HEK293 (cell line): ENCODE results near the gene KDELR1.

Experiments
- CTCF ChIA-PET: fragments of 350-600 bp; formaldehyde crosslinking; extraction: SDS; loops from one replicate; lab custom pipeline; 2021; ENCODE audit warnings: antibody characterized with exemption; lab: Yijun Ruan, JAX
- POLR2A ChIA-PET: fragments of 300-600 bp; formaldehyde crosslinking; extraction: SDS; loops from one replicate; lab custom pipeline; 2020; ENCODE audit warnings: antibody characterized with exemption, inconsistent platforms; lab: Yijun Ruan, JAX
- H3K27ac ChIP-seq: fragments of 200-500 bp; sonication (Bioruptor generic); 2 replicates; pipeline ENCODE4 v1.5.1; 2014; ENCODE audit warnings: low read depth, low read length, control low read depth, inconsistent platforms; ENCODE audit errors: extremely low read depth
- H3K36me3 ChIP-seq, 2 experiments: fragments of 200-500 bp in 1 of 2; sonication (Bioruptor generic) in 1 of 2; 1 replicate in 1 of 2; 2 replicates in 1 of 2; pipeline ENCODE4 v1.5.1; 2014 to 2017; ENCODE audit warnings: inconsistent platforms in 2 of 2, low read length in 2 of 2; ENCODE audit not compliant: control insufficient read depth in 2 of 2, insufficient read depth in 1 of 2
- H3K4me1 ChIP-seq: fragments of 200-500 bp; sonication (Bioruptor generic); 2 replicates; pipeline ENCODE4 v1.5.1; 2014; ENCODE audit warnings: mild to moderate bottlenecking, low read length, inconsistent platforms; ENCODE audit not compliant: control insufficient read depth, insufficient read depth
- H3K4me3 ChIP-seq: 2 replicates; pipeline ENCODE4 v1.5.1; 2011; ENCODE audit warnings: low read depth, mild to moderate bottlenecking, control low read depth, low read length, moderate library complexity
- H3K9me3 ChIP-seq: fragments of 200-500 bp; sonication (Bioruptor generic); 2 replicates; pipeline ENCODE4 v1.5.1; 2014; ENCODE audit warnings: low read depth, low read length, inconsistent platforms; ENCODE audit not compliant: control insufficient read depth, insufficient read depth
- GLI4 ChIP-seq: fragments of 450-650 bp; formaldehyde crosslinking; IDR thresholded peaks from 2 replicates; pipeline ENCODE4 v1.5.1; 2016; ENCODE audit warnings: missing biosample characterization, missing genetic modification characterization
- HOXC10 ChIP-seq: sonication (generic); formaldehyde crosslinking; IDR thresholded peaks from 2 replicates; pipeline ENCODE4 v1.8.1; 2023; ENCODE audit warnings: mild to moderate bottlenecking, missing genetic modification reagents
- HOXD13 ChIP-seq: sonication (generic); formaldehyde crosslinking; IDR thresholded peaks from 2 replicates; pipeline ENCODE4 v1.8.0; 2022; ENCODE audit warnings: missing genetic modification reagents, borderline replicate concordance
- KLF1 ChIP-seq: fragments of 450-650 bp; formaldehyde crosslinking; IDR thresholded peaks from 2 replicates; pipeline ENCODE4 v1.5.1; 2016; ENCODE audit warnings: missing biosample characterization, missing genetic modification characterization
- SETDB1 ChIP-seq: IDR thresholded peaks from one replicate; pipeline ENCODE4 v1.6.1; 2017; ENCODE audit warnings: mild to moderate bottlenecking, low read length, moderate library complexity, mixed read lengths; ENCODE audit not compliant: insufficient read length
- TRIM28 ChIP-seq: IDR thresholded peaks from 2 replicates; pipeline ENCODE4 v1.6.1; 2011; ENCODE audit warnings: low read length, control low read depth, borderline replicate concordance
- ZBTB17 ChIP-seq: fragments of 450-650 bp; formaldehyde crosslinking; IDR thresholded peaks from 2 replicates; pipeline ENCODE4 v1.5.1; 2016; ENCODE audit warnings: missing biosample characterization, missing genetic modification characterization
- ZBTB8A ChIP-seq: fragments of 450-650 bp; formaldehyde crosslinking; IDR thresholded peaks from 2 replicates; pipeline ENCODE4 v1.5.1; 2016; ENCODE audit warnings: missing biosample characterization, missing genetic modification characterization
- ZEB2 ChIP-seq: fragments of 450-650 bp; formaldehyde crosslinking; IDR thresholded peaks from 2 replicates; pipeline ENCODE4 v1.5.1; 2016; ENCODE audit warnings: missing biosample characterization, missing genetic modification characterization
- ZFP69B ChIP-seq: fragments of 450-650 bp; formaldehyde crosslinking; IDR thresholded peaks from 2 replicates; pipeline ENCODE4 v1.5.1; 2016; ENCODE audit warnings: missing biosample characterization, missing genetic modification characterization
- ZNF16 ChIP-seq: fragments of 450-650 bp; formaldehyde crosslinking; IDR thresholded peaks from 2 replicates; pipeline ENCODE4 v1.5.1; 2016; ENCODE audit warnings: low read depth, missing biosample characterization, missing genetic modification characterization
- ZNF184 ChIP-seq: fragments of 450-650 bp; IDR thresholded peaks from 2 replicates; pipeline ENCODE4 v1.5.1; 2018; ENCODE audit warnings: missing biosample characterization, mild to moderate bottlenecking, missing genetic modification characterization
- ZNF202 ChIP-seq: fragments of 450-650 bp; formaldehyde crosslinking; IDR thresholded peaks from 2 replicates; pipeline ENCODE4 v1.5.1; 2016; ENCODE audit warnings: missing biosample characterization, missing genetic modification characterization, borderline replicate concordance
- ZNF350 ChIP-seq: fragments of 450-650 bp; formaldehyde crosslinking; IDR thresholded peaks from 2 replicates; pipeline ENCODE4 v1.5.0; 2017; ENCODE audit warnings: missing biosample characterization, mild to moderate bottlenecking, missing genetic modification characterization
- ZNF426 ChIP-seq: fragments of 450-650 bp; formaldehyde crosslinking; IDR thresholded peaks from 2 replicates; pipeline ENCODE4 v1.5.1; 2017; ENCODE audit warnings: missing biosample characterization, missing genetic modification characterization, mild to moderate bottlenecking, inconsistent platforms, moderate library complexity
- ZNF510 ChIP-seq: fragments of 450-650 bp; formaldehyde crosslinking; IDR thresholded peaks from 2 replicates; pipeline ENCODE4 v1.5.1; 2018; ENCODE audit warnings: mild to moderate bottlenecking, missing genetic modification characterization, missing biosample characterization; ENCODE audit not compliant: insufficient replicate concordance
- ZNF548 ChIP-seq: fragments of 450-650 bp; formaldehyde crosslinking; IDR thresholded peaks from 2 replicates; pipeline ENCODE4 v1.5.1; 2016; ENCODE audit warnings: missing biosample characterization, missing genetic modification characterization
- ZNF558 ChIP-seq: fragments of 450-650 bp; formaldehyde crosslinking; IDR thresholded peaks from 2 replicates; pipeline ENCODE4 v1.5.1; 2016; ENCODE audit warnings: missing biosample characterization, missing genetic modification characterization
- ZNF560 ChIP-seq: fragments of 450-650 bp; formaldehyde crosslinking; IDR thresholded peaks from 2 replicates; pipeline ENCODE4 v1.5.1; 2017; ENCODE audit warnings: missing biosample characterization, missing genetic modification characterization, borderline replicate concordance
- ZNF596 ChIP-seq: fragments of 450-650 bp; IDR thresholded peaks from 2 replicates; pipeline ENCODE4 v1.5.0; 2018; ENCODE audit warnings: missing biosample characterization, mild to moderate bottlenecking, missing genetic modification characterization, moderate library complexity
- ZNF600 ChIP-seq: fragments of 450-650 bp; formaldehyde crosslinking; IDR thresholded peaks from 2 replicates; pipeline ENCODE4 v1.5.1; 2016; ENCODE audit warnings: missing biosample characterization, missing genetic modification characterization
- ZNF843 ChIP-seq: fragments of 450-650 bp; formaldehyde crosslinking; IDR thresholded peaks from 2 replicates; pipeline ENCODE4 v1.5.1; 2016; ENCODE audit warnings: missing biosample characterization, missing genetic modification characterization
- ZXDB ChIP-seq: fragments of 450-650 bp; formaldehyde crosslinking; IDR thresholded peaks from 2 replicates; pipeline ENCODE4 v1.5.1; 2016; ENCODE audit warnings: missing biosample characterization, missing genetic modification characterization
- TF ChIP-seq, protein P1 (sequence below): fragments of 450-650 bp; formaldehyde crosslinking; IDR thresholded peaks from 2 replicates; pipeline ENCODE4 v1.5.1; 2016; ENCODE audit warnings: missing biosample characterization, missing genetic modification characterization
- TF ChIP-seq, protein P2 (sequence below): fragments of 450-650 bp; formaldehyde crosslinking; IDR thresholded peaks from 2 replicates; pipeline ENCODE4 v1.5.1; 2016; ENCODE audit warnings: missing biosample characterization, missing genetic modification characterization
- TF ChIP-seq, protein P3 (sequence below): fragments of 450-650 bp; formaldehyde crosslinking; conservative IDR thresholded peaks from 2 replicates; pipeline ENCODE4 v1.5.1; 2016; ENCODE audit warnings: low read depth, missing biosample characterization, missing genetic modification characterization

KDELR1 gene

GRCh38 chr19:48421548-48421947 is 30.2 kb upstream of the KDELR1 start:
- Histone ChIP-seq H3K9me3 (no peaks in the 10 kb centered on the region), H3K4me1 (peaks cover 4% of the 10 kb centered on the region; the same call in 1 of the 2 replicates), H3K27ac (no peak overlapping the region), H3K36me3 (no peaks in the 10 kb centered on the region), H3K4me3 (no peak overlapping the region)
- POLR2A ChIA-PET = no interaction called here
- CTCF ChIA-PET = no interaction called here
- no peak for TF ChIP-seq TRIM28
- TF ChIP-seq KLF1 = peak; percentile 44; the same call in 1 of the 2 replicates
- TF ChIP-seq, all 188 proteins: peak for 1

GRCh38 chr19:48419158-48419920 is 28.0 kb upstream of the KDELR1 start:
- H3K9me3 ChIP-seq = no peaks in the 10 kb centered on the region
- peaks cover 2% of the 10 kb centered on the region; the same call in 1 of the 2 replicates for H3K4me1 ChIP-seq
- ChIA-PET POLR2A (interaction anchor here (1.1 to 1.4 kb wide), 2 partner anchors 29 to 55 kb away, joined by 3 read pairs; partner anchors contain the start of genes KDELR1, SYNGR4 and TMEM143), CTCF (interaction anchor here (0.6 kb wide), 2 partner anchors 62 to 182 kb away, joined by 3 read pairs; no protein-coding TSS in a partner anchor)
- H3K27ac ChIP-seq = no peak overlapping the region
- no peak overlapping the region for H3K4me3 ChIP-seq
- no peaks in the 10 kb centered on the region for H3K36me3 ChIP-seq
- TF ChIP-seq, protein P1, sequence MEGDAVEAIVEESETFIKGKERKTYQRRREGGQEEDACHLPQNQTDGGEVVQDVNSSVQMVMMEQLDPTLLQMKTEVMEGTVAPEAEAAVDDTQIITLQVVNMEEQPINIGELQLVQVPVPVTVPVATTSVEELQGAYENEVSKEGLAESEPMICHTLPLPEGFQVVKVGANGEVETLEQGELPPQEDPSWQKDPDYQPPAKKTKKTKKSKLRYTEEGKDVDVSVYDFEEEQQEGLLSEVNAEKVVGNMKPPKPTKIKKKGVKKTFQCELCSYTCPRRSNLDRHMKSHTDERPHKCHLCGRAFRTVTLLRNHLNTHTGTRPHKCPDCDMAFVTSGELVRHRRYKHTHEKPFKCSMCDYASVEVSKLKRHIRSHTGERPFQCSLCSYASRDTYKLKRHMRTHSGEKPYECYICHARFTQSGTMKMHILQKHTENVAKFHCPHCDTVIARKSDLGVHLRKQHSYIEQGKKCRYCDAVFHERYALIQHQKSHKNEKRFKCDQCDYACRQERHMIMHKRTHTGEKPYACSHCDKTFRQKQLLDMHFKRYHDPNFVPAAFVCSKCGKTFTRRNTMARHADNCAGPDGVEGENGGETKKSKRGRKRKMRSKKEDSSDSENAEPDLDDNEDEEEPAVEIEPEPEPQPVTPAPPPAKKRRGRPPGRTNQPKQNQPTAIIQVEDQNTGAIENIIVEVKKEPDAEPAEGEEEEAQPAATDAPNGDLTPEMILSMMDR = no peak
- TF ChIP-seq KLF1 (peak; percentile 43; the same call in 1 of the 2 replicates), ZNF510 (tag by site-specific recombination) (no peak), ZBTB17 (peak; percentile 89), ZNF202 (no peak), ZNF558 (tag by site-specific recombination) (no peak), ZNF16 (tag by site-specific recombination) (no peak), ZNF548 (tag by site-specific recombination) (no peak), HOXC10 (CRISPR knock-in tag) (no peak), ZNF350 (no peak), ZNF426 (tag by site-specific recombination) (no peak), ZBTB8A (no peak), ZFP69B (tag by site-specific recombination) (no peak), ZNF843 (tag by site-specific recombination) (no peak), HOXD13 (CRISPR knock-in tag) (no peak), ZNF184 (tag by site-specific recombination) (no peak), ZNF596 (no peak), ZXDB (tag by site-specific recombination) (peak; percentile 45), ZNF560 (tag by site-specific recombination) (no peak), ZEB2 (no peak), ZNF600 (peak; percentile 30; the same call in 1 of the 2 replicates), GLI4 (tag by site-specific recombination) (no peak), SETDB1 (no peak)
- TF ChIP-seq, protein P2, sequence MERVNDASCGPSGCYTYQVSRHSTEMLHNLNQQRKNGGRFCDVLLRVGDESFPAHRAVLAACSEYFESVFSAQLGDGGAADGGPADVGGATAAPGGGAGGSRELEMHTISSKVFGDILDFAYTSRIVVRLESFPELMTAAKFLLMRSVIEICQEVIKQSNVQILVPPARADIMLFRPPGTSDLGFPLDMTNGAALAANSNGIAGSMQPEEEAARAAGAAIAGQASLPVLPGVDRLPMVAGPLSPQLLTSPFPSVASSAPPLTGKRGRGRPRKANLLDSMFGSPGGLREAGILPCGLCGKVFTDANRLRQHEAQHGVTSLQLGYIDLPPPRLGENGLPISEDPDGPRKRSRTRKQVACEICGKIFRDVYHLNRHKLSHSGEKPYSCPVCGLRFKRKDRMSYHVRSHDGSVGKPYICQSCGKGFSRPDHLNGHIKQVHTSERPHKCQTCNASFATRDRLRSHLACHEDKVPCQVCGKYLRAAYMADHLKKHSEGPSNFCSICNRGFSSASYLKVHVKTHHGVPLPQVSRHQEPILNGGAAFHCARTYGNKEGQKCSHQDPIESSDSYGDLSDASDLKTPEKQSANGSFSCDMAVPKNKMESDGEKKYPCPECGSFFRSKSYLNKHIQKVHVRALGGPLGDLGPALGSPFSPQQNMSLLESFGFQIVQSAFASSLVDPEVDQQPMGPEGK (tag by site-specific recombination) = peak; percentile 72
- TF ChIP-seq, protein P3, sequence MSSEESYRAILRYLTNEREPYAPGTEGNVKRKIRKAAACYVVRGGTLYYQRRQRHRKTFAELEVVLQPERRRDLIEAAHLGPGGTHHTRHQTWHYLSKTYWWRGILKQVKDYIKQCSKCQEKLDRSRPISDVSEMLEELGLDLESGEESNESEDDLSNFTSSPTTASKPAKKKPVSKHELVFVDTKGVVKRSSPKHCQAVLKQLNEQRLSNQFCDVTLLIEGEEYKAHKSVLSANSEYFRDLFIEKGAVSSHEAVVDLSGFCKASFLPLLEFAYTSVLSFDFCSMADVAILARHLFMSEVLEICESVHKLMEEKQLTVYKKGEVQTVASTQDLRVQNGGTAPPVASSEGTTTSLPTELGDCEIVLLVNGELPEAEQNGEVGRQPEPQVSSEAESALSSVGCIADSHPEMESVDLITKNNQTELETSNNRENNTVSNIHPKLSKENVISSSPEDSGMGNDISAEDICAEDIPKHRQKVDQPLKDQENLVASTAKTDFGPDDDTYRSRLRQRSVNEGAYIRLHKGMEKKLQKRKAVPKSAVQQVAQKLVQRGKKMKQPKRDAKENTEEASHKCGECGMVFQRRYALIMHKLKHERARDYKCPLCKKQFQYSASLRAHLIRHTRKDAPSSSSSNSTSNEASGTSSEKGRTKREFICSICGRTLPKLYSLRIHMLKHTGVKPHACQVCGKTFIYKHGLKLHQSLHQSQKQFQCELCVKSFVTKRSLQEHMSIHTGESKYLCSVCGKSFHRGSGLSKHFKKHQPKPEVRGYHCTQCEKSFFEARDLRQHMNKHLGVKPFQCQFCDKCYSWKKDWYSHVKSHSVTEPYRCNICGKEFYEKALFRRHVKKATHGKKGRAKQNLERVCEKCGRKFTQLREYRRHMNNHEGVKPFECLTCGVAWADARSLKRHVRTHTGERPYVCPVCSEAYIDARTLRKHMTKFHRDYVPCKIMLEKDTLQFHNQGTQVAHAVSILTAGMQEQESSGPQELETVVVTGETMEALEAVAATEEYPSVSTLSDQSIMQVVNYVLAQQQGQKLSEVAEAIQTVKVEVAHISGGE (tag by site-specific recombination) = 0 out of 2 replicates have a peak, but pooled peaks have one; percentile 12
